A549 (cell line): ENCODE data around the gene CACNG5. TPM values are rescaled to one million over a fixed set of nuclear protein-coding genes. Genes with fewer than 3 reads are reported as not detected.

Source experiments
- ATAC-seq, 2 experiments: fragments of 200-7000 bp in 1 of 2; fragments of >200 bp in 1 of 2; cut with Nextera tagmentation in 1 of 2; cut with Tn5 transposase in 1 of 2; 3 replicates each; pipeline versions ENCODE4 v1.8.0 to v1.9.1; 2018 to 2020; ENCODE audit warnings: mild to moderate bottlenecking in 1 of 2, moderate library complexity in 1 of 2
- CTCF ChIA-PET: fragments of 300-600 bp; sonication (Branson Sonifier 250); formaldehyde crosslinking; extraction: SDS; loops from one replicate; lab custom pipeline; 2021; ENCODE audit warnings: antibody characterized with exemption, inconsistent platforms; lab: Yijun Ruan, JAX
- POLR2A ChIA-PET: fragments of 350-600 bp; formaldehyde crosslinking; extraction: SDS; loops from one replicate; lab custom pipeline; 2021; ENCODE audit warnings: antibody characterized with exemption, inconsistent platforms; lab: Yijun Ruan, JAX
- DNase-seq, 2 experiments: peaks; one replicate each; pipeline versions ENCODE4 v3.0.0 to v3.0.0-alpha.2; 2011 to 2016; ENCODE audit warnings: low read depth in 1 of 2, low spot score in 1 of 2
- FAIRE-seq: peaks from 2 replicates; lab custom pipeline; 2011; peaks lifted over from hg19 to GRCh38; lab: Jason Lieb, UNC
- H3K27ac ChIP-seq, 2 experiments: fragments of >200 bp; sonication (Bioruptor Twin); formaldehyde crosslinking; 3 replicates each; pipeline ENCODE4 v1.5.1; 2016 to 2017
- H3K4me1 ChIP-seq: fragments of >200 bp; sonication (Bioruptor Twin); formaldehyde crosslinking; 3 replicates; pipeline ENCODE4 v1.6.1; 2016
- H3K4me2 ChIP-seq: fragments of >200 bp; sonication (Bioruptor Twin); formaldehyde crosslinking; 3 replicates; pipeline ENCODE4 v1.6.1; 2016
- H3K4me3 ChIP-seq: fragments of >200 bp; sonication (Bioruptor Twin); formaldehyde crosslinking; 3 replicates; pipeline ENCODE4 v1.5.1; 2016
- H3K9me3 ChIP-seq: fragments of >200 bp; sonication (Bioruptor Twin); formaldehyde crosslinking; 3 replicates; pipeline ENCODE4 v1.6.1; 2016
- ATOH8 ChIP-seq: fragments of 250-450 bp; sonication (Bioruptor Pico); IDR thresholded peaks from 2 replicates; pipeline ENCODE4 v1.5.0; 2020; ENCODE audit warnings: low read depth, mild to moderate bottlenecking, moderate library complexity
- CBX2 ChIP-seq: fragments of 200-600 bp; sonication (generic); IDR thresholded peaks from 2 replicates; pipeline ENCODE4 v1.6.1; 2016; ENCODE audit warnings: low read depth, mild to moderate bottlenecking, borderline replicate concordance
- CBX8 ChIP-seq: fragments of 200-600 bp; sonication (generic); IDR thresholded peaks from 2 replicates; pipeline ENCODE4 v1.6.1; 2016
- CHD4 ChIP-seq: fragments of 200-600 bp; sonication (generic); IDR thresholded peaks from 2 replicates; pipeline ENCODE4 v1.6.1; 2016; ENCODE audit warnings: antibody characterized with exemption, mild to moderate bottlenecking, borderline replicate concordance
- EHF ChIP-seq: fragments of 250-450 bp; sonication (Bioruptor Pico); IDR thresholded peaks from 2 replicates; pipeline ENCODE4 v1.5.0; 2020; ENCODE audit warnings: mild to moderate bottlenecking
- EHMT2 ChIP-seq: fragments of 200-600 bp; sonication (generic); IDR thresholded peaks from 2 replicates; pipeline ENCODE4 v1.6.1; 2016; ENCODE audit warnings: antibody characterized with exemption, low read depth, mild to moderate bottlenecking, moderate library complexity
- EP300 ChIP-seq, 2 experiments: fragments of >200 bp; sonication (Bioruptor Twin); formaldehyde crosslinking; IDR thresholded peaks; 2 replicates in 1 of 2; 3 replicates in 1 of 2; pipeline ENCODE4 v1.6.1; 2016 to 2017
- ESRRA ChIP-seq: fragments of 150-350 bp; IDR thresholded peaks from 2 replicates; pipeline ENCODE4 v1.6.1; 2014; ENCODE audit warnings: mild to moderate bottlenecking, low read length, borderline replicate concordance
- HOXB13 ChIP-seq: fragments of 250-450 bp; sonication (Bioruptor Pico); IDR thresholded peaks from 2 replicates; pipeline ENCODE4 v1.5.0; 2020; ENCODE audit warnings: low read depth, mild to moderate bottlenecking, moderate library complexity
- JUN ChIP-seq, 2 experiments: fragments of >200 bp; sonication (Bioruptor Twin); formaldehyde crosslinking; IDR thresholded peaks; 2 replicates in 1 of 2; 3 replicates in 1 of 2; pipeline ENCODE4 v1.6.1; 2016 to 2017
- MAFK ChIP-seq: fragments of 450-650 bp; IDR thresholded peaks from 2 replicates; pipeline ENCODE4 v1.6.1; 2014; ENCODE audit not compliant: partially characterized antibody
- MAZ ChIP-seq: fragments of 150-350 bp; IDR thresholded peaks from 2 replicates; pipeline ENCODE4 v1.6.1; 2014; ENCODE audit warnings: antibody characterized with exemption, low read depth, low read length, borderline replicate concordance
- MYC ChIP-seq: IDR thresholded peaks from 2 replicates; pipeline ENCODE4 v1.6.1; 2012; ENCODE audit warnings: mild to moderate bottlenecking, inconsistent platforms, low read length, improper control_type of control experiment, borderline replicate concordance
- NFE2L2 ChIP-seq: fragments of 150-350 bp; conservative IDR thresholded peaks from 2 replicates; pipeline ENCODE4 v1.6.1; 2014; ENCODE audit warnings: low read length
- PBX3 ChIP-seq: IDR thresholded peaks from 2 replicates; pipeline ENCODE4 v1.6.1; 2012
- POLR2AphosphoS2 ChIP-seq: conservative IDR thresholded peaks from 2 replicates; pipeline ENCODE4 v1.6.1; 2012; ENCODE audit warnings: low read length, improper control_type of control experiment, inconsistent platforms
- RAD21 ChIP-seq, 2 experiments: fragments of >200 bp in 1 of 2; sonication (Bioruptor Twin) in 1 of 2; formaldehyde crosslinking in 1 of 2; IDR thresholded peaks in 1 of 2; conservative IDR thresholded peaks in 1 of 2; 2 replicates in 1 of 2; 3 replicates in 1 of 2; pipeline ENCODE4 v1.6.1; 2012 to 2018; ENCODE audit warnings: inconsistent platforms in 1 of 2
- RARB ChIP-seq: fragments of 250-450 bp; sonication (Bioruptor Pico); IDR thresholded peaks from 2 replicates; pipeline ENCODE4 v1.8.0; 2021; ENCODE audit warnings: mild to moderate bottlenecking, moderate library complexity
- REST ChIP-seq: fragments of 200-600 bp; sonication (generic); IDR thresholded peaks from 2 replicates; pipeline ENCODE4 v1.6.1; 2016; ENCODE audit warnings: antibody characterized with exemption, mild to moderate bottlenecking, moderate library complexity
- RNF2 ChIP-seq: fragments of 200-600 bp; sonication (generic); IDR thresholded peaks from 2 replicates; pipeline ENCODE4 v1.6.1; 2016; ENCODE audit warnings: low read depth, mild to moderate bottlenecking, antibody characterized with exemption, moderate library complexity, borderline replicate concordance
- SREBF2 ChIP-seq: fragments of 450-650 bp; IDR thresholded peaks from 2 replicates; pipeline ENCODE4 v1.6.1; 2014; ENCODE audit warnings: mild to moderate bottlenecking, moderate library complexity
- TFCP2L1 ChIP-seq: fragments of 250-450 bp; sonication (Bioruptor Pico); IDR thresholded peaks from 2 replicates; pipeline ENCODE4 v1.5.0; 2021; ENCODE audit warnings: mild to moderate bottlenecking
- WGBS: methylation state at CpG from one replicate; pipeline ENCODE4 v1.1.6; 2017; ENCODE audit errors: missing lambda C conversion rate; 5-methylcytosine and 5-hydroxymethylcytosine counted together
- polyA plus RNA-seq, 4 experiments: library from polyadenylated mRNA; depleted of rRNA in 3 of 4; stranded (reverse); fragments of >200 nt; fragmentation: RNase III in 1 of 4; extraction: RNeasy Plus Mini Kit Qiagen cat#74134 plus additional on column Dnase treatment in 1 of 4; gene quantifications; 2 replicates in 3 of 4; 3 replicates in 1 of 4; pipeline ENCODE4 v1.2.3, GENCODE V29; 2011 to 2017

Gene CACNG5
- polyA plus RNA-seq, 2 of the 4 experiments (the other 2 are of a cell fraction), result 0.09 TPM; not detected in 1

DNA sequence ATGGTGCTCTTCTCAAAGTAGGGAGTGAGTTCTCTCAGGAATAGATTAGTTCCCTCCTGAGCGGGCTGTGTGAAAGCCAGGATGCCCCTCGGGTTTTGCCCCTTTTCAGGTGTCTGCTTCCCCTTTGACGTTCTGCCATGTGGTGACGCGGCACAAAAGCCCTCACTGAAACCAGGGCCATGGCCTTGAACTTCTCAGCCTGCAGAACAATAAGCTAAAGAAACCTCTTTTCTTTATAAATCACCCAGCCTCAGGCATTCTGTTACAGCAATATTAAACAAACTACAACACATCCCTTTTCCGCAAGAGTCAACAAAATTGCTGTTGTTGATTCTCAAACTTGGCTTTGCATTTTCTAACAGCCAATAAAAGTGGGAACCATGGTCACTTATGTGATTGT lies 15.5 kb upstream of the CACNG5 start:
- Histone ChIP-seq H3K4me1 (no peaks in the 10 kb centered on the region), H3K27ac (no peak overlapping the region), H3K9me3 (peaks cover 16% of the 10 kb centered on the region), H3K4me2 (no peak overlapping the region), H3K4me3 (no peak overlapping the region)
- ATAC-seq (no peak), DNase-seq (no peak), FAIRE-seq (no peak)
- ChIA-PET POLR2A (no interaction called here), CTCF (interaction anchor here (1.1 kb wide), 1 partner anchor 24 kb away, joined by 3 read pairs; no protein-coding TSS in a partner anchor)
- 72% methylated on average over 6 of the region's 6 CpGs for WGBS
- no peak for TF ChIP-seq HOXB13 (CRISPR knock-in tag)
- no peak for TF ChIP-seq SREBF2
- TF ChIP-seq JUN (IDR thresholded peaks at IDR 0.05), result no peak
- no peak for TF ChIP-seq REST
- TF ChIP-seq RNF2, result no peak
- TF ChIP-seq PBX3, result no peak
- no peak for TF ChIP-seq CHD4
- no peak for TF ChIP-seq EHF (CRISPR knock-in tag)
- no peak for TF ChIP-seq ATOH8 (CRISPR knock-in tag)
- TF ChIP-seq MYC, result no peak
- no peak for TF ChIP-seq ESRRA
- TF ChIP-seq NFE2L2, result no peak
- TF ChIP-seq MAZ, result no peak
- no peak for TF ChIP-seq CBX8
- TF ChIP-seq EP300 (IDR thresholded peaks at IDR 0.05), result no peak
- no peak for TF ChIP-seq RAD21 (conservative IDR thresholded peaks at IDR 0.05 in 1 of 2, IDR thresholded peaks at IDR 0.05 in 1 of 2)
- TF ChIP-seq POLR2AphosphoS2, result no peak
- no peak for TF ChIP-seq CBX2

- H3K4me2 ChIP-seq, result no peak overlapping the region
- H3K4me1 ChIP-seq, result no peaks in the 10 kb centered on the region
- no peak overlapping the region for H3K27ac ChIP-seq
- TF ChIP-seq RARB, result no peak
- TF ChIP-seq EHMT2, result no peak
- no peak for TF ChIP-seq TFCP2L1 (CRISPR knock-in tag)
- TF ChIP-seq MAFK, result peak; percentile 82
- no peak for TF ChIP-seq MYC
- H3K4me3 ChIP-seq, result no peak overlapping the region
- H3K9me3 ChIP-seq, result peaks cover 14% of the 10 kb centered on the region
- ATAC-seq (no peak), DNase-seq (no peak), FAIRE-seq (no peak)
- ChIA-PET CTCF (interaction anchor here (0.6 to 1.6 kb wide), 2 partner anchors 9 to 38 kb away, joined by 3 to 4 read pairs; no protein-coding TSS in a partner anchor), POLR2A (no interaction called here)
- 30% methylated on average over 8 of the region's 8 CpGs for WGBS
These were observed 12.9 kb upstream of the CACNG5 start for GRCh38 chr17:66822009-66822408.
